Measurements from ENCODE around the gene CALHM1.

CALHM1 gene

GRCh38 chr10:103452506-103453230, 6.0 kb downstream of the CALHM1 start:
- peak overlapping the region; percentile 93 for H2AFZ ChIP-seq (ENCODE audit: low read length)
- TF ChIP-seq EZH2phosphoT487 (IDR thresholded peaks at IDR 0.05; ENCODE audit: borderline replicate concordance) (no peak), CTCF (conservative IDR thresholded peaks at IDR 0.05; ENCODE audit: low read length) (no peak)
- H3K27me3 ChIP-seq (ENCODE audit: insufficient read depth, low read length, poor library complexity, severe bottlenecking), result no peaks in the 10 kb centered on the region
- peak overlapping the region; percentile 88 for H3K9ac ChIP-seq (ENCODE audit: low read depth, low read length, poor library complexity, severe bottlenecking)
- H3K4me1 ChIP-seq (ENCODE audit: insufficient read depth, low read length, poor library complexity, severe bottlenecking), result peaks cover 37% of the 10 kb centered on the region
- peaks cover 52% of the 10 kb centered on the region for H3K79me2 ChIP-seq (ENCODE audit: insufficient read depth, low read length)
- peak overlapping the region; percentile 92 for H3K4me3 ChIP-seq (ENCODE audit: low read length, poor library complexity, severe bottlenecking)
- peaks cover 7% of the 10 kb centered on the region; the same call in 1 of the 2 replicates for H3K36me3 ChIP-seq (ENCODE audit: insufficient read depth, low read length)
- H3K4me2 ChIP-seq (ENCODE audit: low read depth, low read length, poor library complexity, severe bottlenecking), result peak overlapping the region; percentile 94
- H3K9me3 ChIP-seq (ENCODE audit: insufficient read depth, low read depth, low read length), result no peaks in the 10 kb centered on the region
- no peaks in the 10 kb centered on the region for H3K9me2 ChIP-seq (replicated peaks; ENCODE audit: low read depth, low read length)
- H3F3A ChIP-seq (ENCODE audit: low read depth), result no peaks in the 10 kb centered on the region
- peaks cover 16% of the 10 kb centered on the region for H4K20me1 ChIP-seq (ENCODE audit: insufficient read depth, low read length, poor library complexity, severe bottlenecking)

GRCh38 chr10:103451831-103452505, 6.7 kb downstream of the CALHM1 start, which contains the start of gene CALHM2:
CALHM2 (minus strand) TSS chr10:103452370; CDS start chr10:103449941, 2,429 bp downstream.
- TF ChIP-seq CTCF (conservative IDR thresholded peaks at IDR 0.05; ENCODE audit: low read length) (no peak), EZH2phosphoT487 (IDR thresholded peaks at IDR 0.05; ENCODE audit: borderline replicate concordance) (no peak)
- no peaks in the 10 kb centered on the region for H3K27me3 ChIP-seq (ENCODE audit: insufficient read depth, low read length, poor library complexity, severe bottlenecking)
- peak within 1 kb of the TSS; percentile 88 for H3K9ac ChIP-seq (ENCODE audit: low read depth, low read length, poor library complexity, severe bottlenecking)
- peak within 1 kb of the TSS; percentile 93 for H2AFZ ChIP-seq (ENCODE audit: low read length)
- peaks cover 16% of the 10 kb centered on the region for H4K20me1 ChIP-seq (ENCODE audit: insufficient read depth, low read length, poor library complexity, severe bottlenecking)
- peak within 1 kb of the TSS; percentile 92 for H3K4me3 ChIP-seq (ENCODE audit: low read length, poor library complexity, severe bottlenecking)
- H3K9me2 ChIP-seq (replicated peaks; ENCODE audit: low read depth, low read length), result no peaks in the 10 kb centered on the region
- no peaks in the 10 kb centered on the region for H3F3A ChIP-seq (ENCODE audit: low read depth)
- H3K4me1 ChIP-seq (ENCODE audit: insufficient read depth, low read length, poor library complexity, severe bottlenecking), result peaks cover 37% of the 10 kb centered on the region
- H3K9me3 ChIP-seq (ENCODE audit: insufficient read depth, low read depth, low read length), result no peaks in the 10 kb centered on the region
- H3K79me2 ChIP-seq (ENCODE audit: insufficient read depth, low read length), result peaks cover 59% of the 10 kb centered on the region
- peak within 1 kb of the TSS; percentile 94 for H3K4me2 ChIP-seq (ENCODE audit: low read depth, low read length, poor library complexity, severe bottlenecking)
- peaks cover 14% of the 10 kb centered on the region; the same call in 1 of the 2 replicates for H3K36me3 ChIP-seq (ENCODE audit: insufficient read depth, low read length)

DNA sequence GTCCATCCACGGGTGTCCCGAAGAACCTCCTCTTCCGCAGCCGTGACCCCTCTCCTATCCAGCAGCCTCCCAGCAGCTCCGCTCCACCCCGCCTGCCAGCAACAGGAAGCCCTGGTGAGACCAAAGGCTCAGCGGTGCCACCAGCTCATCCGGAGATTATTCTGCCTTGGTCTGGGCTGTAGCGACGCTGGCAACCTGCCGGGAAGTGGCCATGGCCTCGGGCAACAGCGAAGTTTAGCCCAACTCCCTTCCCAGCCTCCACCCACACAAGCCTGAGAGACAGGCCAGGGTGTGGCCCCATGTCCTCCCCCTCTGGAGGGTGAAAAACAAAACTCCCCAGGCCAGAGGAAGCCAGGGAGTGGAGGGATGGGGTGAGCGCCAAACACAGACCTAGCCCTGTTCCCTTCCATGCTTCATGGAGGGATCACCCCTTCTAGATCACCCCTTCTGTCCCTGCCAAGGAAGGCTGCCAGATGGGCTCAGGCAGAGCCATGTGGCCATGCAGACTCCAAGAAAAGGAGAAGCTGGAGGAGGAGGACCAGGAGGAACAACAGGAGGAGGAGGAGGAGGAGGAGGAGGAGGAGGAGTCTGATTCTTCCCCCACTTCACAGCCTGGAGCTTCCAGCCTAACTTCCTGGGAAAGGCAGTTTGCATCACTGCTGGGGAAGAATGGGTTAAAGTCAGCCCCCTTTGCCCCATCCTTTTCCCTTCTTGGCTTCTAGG, 7.4 kb downstream of the CALHM1 start:
- peak overlapping the region; percentile 93 for H2AFZ ChIP-seq (ENCODE audit: low read length)
- H3F3A ChIP-seq (ENCODE audit: low read depth), result no peaks in the 10 kb centered on the region
- TF ChIP-seq EZH2phosphoT487 (IDR thresholded peaks at IDR 0.05; ENCODE audit: borderline replicate concordance) (no peak), CTCF (conservative IDR thresholded peaks at IDR 0.05; ENCODE audit: low read length) (no peak)
- peaks cover 37% of the 10 kb centered on the region for H3K4me1 ChIP-seq (ENCODE audit: insufficient read depth, low read length, poor library complexity, severe bottlenecking)
- H4K20me1 ChIP-seq (ENCODE audit: insufficient read depth, low read length, poor library complexity, severe bottlenecking), result peaks cover 16% of the 10 kb centered on the region
- peak overlapping the region; percentile 88 for H3K9ac ChIP-seq (ENCODE audit: low read depth, low read length, poor library complexity, severe bottlenecking)
- H3K4me3 ChIP-seq (ENCODE audit: low read length, poor library complexity, severe bottlenecking), result peak overlapping the region; percentile 92
- H3K9me2 ChIP-seq (replicated peaks; ENCODE audit: low read depth, low read length), result no peaks in the 10 kb centered on the region
- H3K27me3 ChIP-seq (ENCODE audit: insufficient read depth, low read length, poor library complexity, severe bottlenecking), result no peaks in the 10 kb centered on the region
- H3K9me3 ChIP-seq (ENCODE audit: insufficient read depth, low read depth, low read length), result no peaks in the 10 kb centered on the region
- H3K79me2 ChIP-seq (ENCODE audit: insufficient read depth, low read length), result peaks cover 61% of the 10 kb centered on the region
- peak overlapping the region; percentile 94 for H3K4me2 ChIP-seq (ENCODE audit: low read depth, low read length, poor library complexity, severe bottlenecking)
- H3K36me3 ChIP-seq (ENCODE audit: insufficient read depth, low read length), result peaks cover 14% of the 10 kb centered on the region; the same call in 1 of the 2 replicates
